ENCODE results near the gene HPRT1. TPM values are rescaled to one million over a fixed set of nuclear protein-coding genes. Genes with fewer than 3 reads are reported as not detected.

The HPRT1 gene
- polyA plus RNA-seq, 6 donors from 2014 or later: 85.3 to 148 (median 93.6) TPM

Other genes with a start within 250 kb of the HPRT1 start
- gene CCDC160, start 223.0 kb upstream of the HPRT1 start, polyA plus RNA-seq (ENCODE audit: low read depth in 6 of 6): not detected
- gene PHF6, start 86.9 kb upstream of the HPRT1 start, polyA plus RNA-seq (ENCODE audit: low read depth in 6 of 6): 10 to 100 TPM; 25.0 to 38.1 (median 30.8) TPM
- gene PLAC1, start 198.3 kb downstream of the HPRT1 start, polyA plus RNA-seq (ENCODE audit: low read depth in 6 of 6): not detected